GM21390 (cell line): ENCODE data around the gene COL24A1.
"Not testable (repeated sequence)": the region's sequence is repeated elsewhere in the genome, so short reads cannot be mapped to it uniquely, and the experiment has no call there.

ENCODE experiments used
- ATAC-seq: cut with Tn5 transposase; IDR thresholded peaks from one replicate; pipeline ENCODE4 v1.9.1; 2021; ENCODE audit not compliant: unreplicated experiment

Gene COL24A1

DNA sequence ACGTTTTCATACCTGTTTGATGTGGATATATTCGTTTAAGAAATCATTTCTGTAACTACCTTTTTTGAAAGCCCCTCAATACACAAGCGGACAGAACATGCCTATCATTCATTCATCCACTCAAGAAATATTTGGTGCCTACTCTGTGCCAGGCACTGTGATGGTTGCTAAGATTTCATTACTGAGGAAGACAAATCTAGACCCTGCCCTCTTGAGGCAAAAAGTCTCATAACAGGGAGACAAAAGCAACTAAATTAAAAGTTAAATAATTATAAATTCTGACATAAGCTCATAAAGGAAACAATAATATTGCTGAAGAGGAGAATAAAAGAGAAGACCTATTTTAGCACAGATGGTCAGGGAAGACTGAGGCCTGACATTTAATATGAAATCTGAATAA, 244.8 kb downstream of the COL24A1 start:
- no peak for ATAC-seq

DNA sequence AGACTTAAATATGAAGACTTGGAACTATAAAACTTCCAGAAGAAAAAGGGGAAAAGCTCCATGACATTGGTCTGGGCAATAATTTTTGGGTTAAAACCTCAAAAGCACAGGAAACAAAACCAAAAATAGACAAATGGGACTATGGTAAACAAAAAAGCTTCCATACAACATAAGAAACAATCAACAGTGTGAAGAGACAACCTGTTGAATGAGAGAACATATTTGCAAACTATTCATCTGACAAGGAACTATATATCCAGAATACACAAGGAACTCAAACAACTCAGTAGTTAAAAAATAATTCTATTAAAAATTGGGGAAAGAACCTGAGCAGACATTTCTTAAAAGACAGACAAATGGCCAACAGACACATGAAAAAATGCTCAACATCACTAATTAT, 255.7 kb downstream of the COL24A1 start:
- no peak for ATAC-seq

DNA sequence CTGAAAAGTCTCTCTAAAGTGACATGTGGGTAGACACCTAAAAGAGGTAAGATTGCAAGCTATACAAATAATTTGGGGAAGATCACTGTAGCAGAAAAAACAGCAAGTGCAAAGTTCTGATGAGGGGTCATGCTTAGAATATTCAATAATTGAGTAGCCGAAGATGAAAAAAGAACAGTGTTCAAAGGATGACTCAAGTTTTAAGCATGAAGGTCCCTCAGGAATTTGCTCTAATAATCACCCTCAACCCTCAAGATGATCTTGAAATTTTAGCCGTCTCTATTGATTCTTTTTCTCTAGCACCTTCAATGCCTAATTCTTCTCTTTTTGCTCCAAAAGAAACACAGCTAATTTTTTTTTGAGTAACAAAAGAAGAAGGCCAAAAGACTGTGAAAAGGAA, 257.7 kb downstream of the COL24A1 start:
- no peak for ATAC-seq

DNA sequence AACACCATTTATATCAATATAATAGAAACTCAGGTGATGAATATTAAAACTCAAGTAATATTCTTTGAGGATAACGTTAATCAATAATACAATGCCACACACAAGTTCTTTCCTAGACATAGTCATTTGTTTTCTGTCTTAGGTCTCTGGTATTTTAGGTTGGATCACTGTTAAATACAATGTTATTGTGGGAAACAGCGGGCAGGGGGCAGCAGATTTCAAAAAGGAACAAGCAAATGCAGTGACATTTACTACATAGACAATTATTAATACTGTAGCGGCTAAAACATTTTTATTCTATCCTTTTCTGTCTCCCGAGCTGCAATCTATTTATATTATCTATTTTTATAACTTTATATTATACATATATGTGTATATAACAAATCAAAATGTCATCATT, 261.9 kb downstream of the COL24A1 start:
- ATAC-seq: peak; percentile 70

DNA sequence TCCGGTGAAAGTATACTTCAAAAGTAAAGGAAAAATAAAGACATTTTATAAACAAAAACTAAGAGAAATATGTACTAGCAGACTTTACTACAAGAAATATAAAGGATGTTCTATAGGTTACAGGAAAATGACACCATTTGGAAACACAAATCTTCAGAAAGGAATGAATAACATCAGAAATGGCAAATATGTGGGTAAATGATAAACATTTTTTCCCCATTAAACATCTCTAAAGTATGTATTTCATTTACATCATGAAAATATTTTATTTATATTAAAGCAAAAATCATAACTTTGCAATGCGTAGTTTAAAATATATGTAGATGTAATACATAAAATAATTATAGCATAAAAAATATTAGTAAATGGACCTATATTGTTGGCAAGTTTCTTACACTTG, 264.2 kb downstream of the COL24A1 start:
- ATAC-seq: no peak

DNA sequence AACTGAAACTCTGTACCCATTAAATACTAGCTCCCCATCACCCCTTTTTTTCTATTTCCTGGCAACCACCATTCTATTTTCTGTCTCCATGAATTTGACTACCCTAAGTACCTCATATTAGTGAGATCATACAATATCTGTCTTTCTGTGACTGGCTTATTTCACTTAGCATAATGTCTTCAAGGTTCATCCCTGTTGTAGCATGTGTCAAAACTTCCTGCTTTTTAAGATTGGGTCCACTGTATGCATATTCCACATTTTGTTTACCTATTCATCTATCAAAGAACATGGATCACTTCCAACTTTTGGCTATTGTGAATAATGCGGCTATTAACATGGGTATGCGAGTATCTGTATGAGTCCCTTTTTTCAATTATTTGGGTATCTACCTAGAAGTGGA, 266.7 kb downstream of the COL24A1 start:
- ATAC-seq: no peak

DNA sequence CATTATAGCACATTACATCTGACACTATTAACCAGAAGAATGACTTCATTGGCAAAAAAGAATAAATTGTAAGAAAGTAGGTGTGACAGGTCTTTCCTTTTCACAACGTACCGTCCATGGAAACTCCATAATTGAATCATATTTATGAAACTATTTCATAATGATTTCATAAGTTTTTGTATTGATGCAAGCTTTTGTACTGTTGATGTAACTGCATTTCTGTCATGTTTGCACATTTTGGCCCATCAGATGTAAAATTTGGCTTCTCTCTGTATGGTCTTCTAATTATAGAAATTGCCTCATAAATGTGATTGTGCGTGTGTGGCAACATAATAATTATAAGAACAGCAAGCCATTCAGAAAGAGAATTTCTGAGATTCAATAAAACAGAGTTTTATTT, 267.7 kb downstream of the COL24A1 start:
- no peak for ATAC-seq

DNA sequence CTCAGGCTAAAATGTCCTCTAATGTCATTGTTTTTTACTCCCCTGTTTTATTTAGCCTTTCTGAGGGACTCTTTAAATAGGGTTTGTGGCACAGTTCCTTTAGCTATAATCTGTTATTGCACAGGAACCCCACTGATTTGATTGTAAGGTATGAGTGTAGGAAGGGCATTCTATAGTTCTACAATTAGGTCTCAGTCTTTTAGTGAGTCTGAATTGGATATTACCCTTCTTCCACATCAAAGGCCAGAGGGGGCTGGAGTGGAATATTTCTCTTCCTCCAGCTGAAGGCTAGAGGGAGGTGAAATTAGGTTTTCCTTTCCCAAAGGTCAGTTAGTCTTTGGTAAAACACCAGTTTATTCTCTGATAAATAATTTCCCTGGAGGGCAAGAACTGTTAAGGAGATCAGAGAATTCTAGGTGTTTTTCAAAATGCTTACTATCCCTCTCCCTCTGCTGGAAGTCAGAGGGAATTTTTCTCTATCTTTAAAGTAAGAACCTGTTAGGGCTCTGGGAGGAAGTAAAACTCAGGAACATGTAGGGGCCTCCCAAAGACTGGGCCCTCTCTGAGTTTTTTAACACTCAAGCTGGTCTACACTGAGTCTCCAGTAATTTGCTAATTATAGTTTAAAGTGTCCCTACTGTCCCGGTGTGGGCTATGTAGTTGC, 272.1 kb downstream of the COL24A1 start:
- ATAC-seq: no peak

DNA sequence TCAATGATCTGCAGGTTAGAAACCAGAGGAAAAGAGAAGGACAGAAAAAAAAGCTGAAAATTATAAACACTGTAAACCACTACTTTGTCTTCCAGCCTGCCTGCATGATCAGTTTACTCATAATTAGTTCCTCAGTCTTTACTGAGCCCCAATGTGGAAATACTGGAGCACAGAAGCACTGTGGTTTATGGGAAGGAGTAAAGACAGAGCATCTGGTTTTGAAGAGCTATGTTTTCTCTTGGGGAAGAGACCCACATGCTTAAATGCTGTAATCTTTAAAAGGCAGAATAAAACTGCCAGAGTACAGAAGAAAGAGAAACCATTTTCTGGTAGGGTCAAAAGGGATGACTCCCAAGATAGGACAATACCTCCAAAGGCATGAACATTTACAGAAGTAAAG, 289.4 kb downstream of the COL24A1 start:
- no peak for ATAC-seq

DNA sequence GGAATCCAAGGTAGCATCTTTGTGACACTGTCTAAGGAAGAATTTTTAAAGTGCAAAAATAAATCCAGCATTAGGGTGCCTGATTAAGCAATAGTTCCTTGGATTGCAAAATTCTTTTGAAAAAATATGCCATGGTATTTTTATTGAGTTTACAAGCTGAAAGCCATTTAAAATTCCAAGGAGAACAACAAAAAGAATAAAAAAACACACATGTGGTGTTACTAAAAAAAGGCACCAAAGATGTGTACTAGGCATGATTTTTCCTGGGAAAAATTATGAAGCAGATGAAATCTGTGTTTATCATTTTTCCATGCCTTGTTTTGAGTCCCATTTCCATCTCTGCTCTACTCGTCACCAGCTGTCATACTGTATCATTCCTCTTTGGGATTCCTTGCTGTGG, 291.4 kb downstream of the COL24A1 start:
- ATAC-seq: no peak

DNA sequence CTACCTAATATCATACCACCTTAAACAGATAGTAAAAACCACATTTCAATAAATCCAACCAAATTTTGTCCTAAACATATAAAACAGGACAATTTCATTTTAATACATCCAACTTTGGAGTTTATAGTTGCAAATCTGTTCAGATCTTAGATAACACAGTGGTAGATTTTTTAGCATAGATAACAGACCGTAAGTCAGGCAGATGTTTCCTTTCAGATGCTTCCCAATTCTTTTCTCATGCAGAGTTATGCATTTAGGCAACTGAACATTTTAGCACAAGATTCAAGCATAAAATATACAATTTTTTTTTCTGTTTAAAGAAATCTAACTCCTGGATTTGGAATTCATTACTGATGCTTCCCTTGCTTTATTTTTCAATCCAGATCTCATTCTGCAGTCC, 291.8 kb downstream of the COL24A1 start:
- ATAC-seq: no peak

DNA sequence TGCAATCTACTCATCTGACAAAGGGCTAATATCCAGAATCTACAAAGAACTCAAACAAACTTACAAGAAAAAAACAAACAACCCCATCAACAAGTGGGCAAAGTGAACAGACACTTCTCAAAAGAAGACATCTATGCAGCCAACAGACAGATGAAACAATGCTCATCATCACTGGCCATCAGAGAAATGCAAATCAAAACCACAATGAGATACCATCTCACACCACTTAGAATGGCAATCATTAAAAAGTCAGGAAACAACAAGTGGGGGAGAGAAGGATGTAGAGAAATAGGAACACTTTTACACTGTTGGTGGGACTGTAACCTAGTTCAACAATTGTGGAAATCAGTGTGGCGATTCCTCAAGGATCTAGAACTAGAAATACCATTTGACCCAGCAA, 292.9 kb downstream of the COL24A1 start:
- not testable (repeated sequence) for ATAC-seq

DNA sequence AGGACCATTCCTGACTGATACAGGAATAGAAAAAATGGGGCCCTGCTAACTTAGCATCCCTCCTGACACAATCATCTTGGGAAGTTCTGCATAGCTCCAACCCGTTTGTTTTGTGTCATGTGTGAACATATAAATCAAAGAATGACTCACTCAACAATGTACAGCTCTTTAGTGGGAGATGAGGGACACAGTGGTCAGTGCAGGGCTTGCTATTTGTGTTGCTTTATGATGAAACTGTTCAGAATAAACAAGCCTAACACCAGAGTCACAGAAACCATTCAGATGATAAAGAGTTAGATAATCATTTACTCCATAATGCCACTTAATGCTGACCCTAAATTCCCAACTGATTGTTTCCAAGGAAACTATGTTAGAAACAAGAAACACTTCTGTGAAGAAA, 294.1 kb downstream of the COL24A1 start:
- ATAC-seq: no peak

DNA sequence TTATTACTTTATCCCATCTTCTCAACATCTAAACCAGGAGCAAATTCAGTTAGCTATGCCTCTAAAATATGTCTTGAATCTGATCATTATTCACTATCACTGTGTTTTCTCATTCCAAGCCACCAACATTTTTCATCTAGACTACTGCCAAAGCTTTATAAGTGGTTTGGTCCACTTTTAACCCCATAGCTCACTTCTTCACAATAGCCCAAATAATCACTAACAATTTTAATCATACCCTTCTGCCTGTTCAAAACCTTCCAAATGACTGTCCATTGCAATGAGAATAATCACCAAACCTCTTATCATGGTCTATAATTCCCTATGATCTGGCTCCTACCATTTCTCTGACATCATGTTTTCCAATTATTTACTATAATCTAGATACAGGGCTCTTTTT, 298.6 kb downstream of the COL24A1 start:
- ATAC-seq: no peak

DNA sequence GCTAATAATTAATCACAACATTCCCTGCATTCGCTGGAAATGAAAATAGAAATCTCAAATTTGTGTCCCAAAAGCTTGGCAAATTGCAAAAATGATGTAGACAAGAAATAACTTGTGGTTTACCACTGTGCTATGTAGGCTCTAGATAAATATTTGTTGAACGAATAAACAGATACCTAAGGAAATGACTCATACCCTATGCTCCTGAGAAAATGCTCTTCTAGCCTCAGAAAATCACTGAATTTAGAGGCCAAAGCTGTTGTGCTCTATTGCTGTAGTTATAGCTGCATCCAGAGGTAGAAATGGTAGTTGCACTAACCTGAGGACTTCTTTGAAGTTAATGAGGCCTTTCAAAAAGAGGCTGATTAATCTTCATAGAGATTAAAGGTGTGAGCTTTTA, 306.3 kb downstream of the COL24A1 start:
- no peak for ATAC-seq

DNA sequence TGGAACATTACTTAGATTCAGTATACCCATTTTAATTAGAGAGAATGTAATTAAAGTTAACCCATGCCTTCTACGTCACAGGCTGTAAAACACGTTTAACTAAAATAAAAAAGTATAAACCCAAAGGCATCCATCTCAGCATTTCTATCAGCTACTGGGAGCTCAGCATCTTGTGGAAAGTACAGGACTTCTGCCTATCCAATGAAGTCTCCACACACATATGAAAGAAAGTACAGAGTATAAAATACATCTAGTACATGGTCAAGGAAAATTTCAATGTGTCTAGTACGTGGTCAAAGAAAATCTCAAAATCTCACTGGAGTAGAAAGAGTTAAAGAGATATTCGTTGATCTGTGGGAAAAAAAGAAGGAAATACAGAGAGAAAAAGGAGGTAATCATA, 306.9 kb downstream of the COL24A1 start:
- ATAC-seq: no peak

DNA sequence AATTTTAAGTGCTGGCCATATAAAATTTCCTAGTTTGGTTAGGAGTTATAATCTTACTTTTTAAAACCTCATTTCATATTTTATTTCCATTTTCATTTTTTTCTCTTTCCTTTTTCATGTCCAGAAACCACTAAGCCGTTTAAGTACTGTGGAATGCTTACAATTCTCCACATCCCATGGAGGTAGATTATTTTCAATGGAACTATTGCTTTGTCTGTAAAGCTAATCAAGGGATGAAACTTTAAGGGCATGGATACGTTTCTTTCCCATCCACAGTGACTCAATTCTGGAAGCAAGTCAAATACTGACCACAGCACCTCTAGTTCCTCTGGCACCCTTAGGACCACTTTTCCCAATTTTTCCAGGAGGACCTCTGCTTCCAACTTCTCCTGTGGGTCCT, 309.2 kb downstream of the COL24A1 start:
- no peak for ATAC-seq

DNA sequence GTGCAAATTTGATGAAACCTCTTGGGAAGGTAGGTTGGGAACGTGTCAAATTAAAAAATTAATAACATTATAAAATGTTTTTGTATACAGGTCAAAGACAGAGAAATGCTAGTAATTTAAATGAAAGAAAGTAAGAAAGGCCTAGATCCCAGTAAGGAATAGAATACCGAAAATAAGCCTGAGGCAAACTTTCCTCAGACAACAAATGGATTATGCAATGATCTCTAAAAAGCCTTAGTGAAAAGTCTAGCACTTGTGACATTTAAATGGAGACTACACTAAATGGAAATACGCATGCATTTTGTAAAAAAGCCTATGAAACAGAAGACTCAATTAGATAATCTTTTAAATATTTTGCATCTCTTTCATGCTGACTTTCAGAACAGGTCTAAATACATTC, 309.9 kb downstream of the COL24A1 start:
- no peak for ATAC-seq

DNA sequence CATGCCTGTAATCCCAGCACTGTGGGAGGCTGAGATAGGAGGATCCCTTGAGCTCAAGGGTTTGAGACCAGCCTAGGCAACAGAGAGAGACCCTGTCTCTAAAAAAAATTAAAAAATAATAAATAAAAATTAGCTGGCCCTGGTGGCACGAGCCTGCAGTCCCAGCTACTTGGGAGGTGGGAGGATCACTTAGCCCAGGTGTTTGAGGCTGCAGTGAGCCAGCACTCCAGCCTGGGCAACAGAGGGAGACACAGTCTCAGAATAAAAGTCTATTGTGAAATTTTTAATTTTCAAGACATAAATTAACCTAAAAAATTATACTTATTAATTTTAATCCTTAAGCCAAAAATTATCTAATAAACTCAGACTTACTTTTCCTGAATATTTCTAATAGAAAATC, 317.1 kb downstream of the COL24A1 start:
- no peak for ATAC-seq

DNA sequence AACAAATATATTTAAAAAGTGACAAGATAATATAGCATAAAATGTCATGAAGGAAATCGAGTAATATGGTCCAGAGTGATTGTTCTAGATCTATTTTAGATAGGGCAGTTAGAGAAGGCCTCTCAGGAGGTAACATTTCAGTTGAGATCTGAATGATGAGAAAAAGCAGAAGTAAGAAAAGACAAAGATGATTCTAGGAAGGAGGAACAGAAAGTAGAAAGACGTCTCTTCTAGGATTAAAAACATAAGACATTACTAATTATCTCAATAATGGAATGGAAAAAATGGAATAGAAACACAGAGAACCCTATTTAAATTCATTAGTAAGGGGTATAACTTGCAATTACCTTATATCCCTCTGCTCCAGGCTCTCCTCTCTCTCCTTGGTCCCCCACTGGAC, 318.3 kb downstream of the COL24A1 start:
- peak; percentile 94 for ATAC-seq

DNA sequence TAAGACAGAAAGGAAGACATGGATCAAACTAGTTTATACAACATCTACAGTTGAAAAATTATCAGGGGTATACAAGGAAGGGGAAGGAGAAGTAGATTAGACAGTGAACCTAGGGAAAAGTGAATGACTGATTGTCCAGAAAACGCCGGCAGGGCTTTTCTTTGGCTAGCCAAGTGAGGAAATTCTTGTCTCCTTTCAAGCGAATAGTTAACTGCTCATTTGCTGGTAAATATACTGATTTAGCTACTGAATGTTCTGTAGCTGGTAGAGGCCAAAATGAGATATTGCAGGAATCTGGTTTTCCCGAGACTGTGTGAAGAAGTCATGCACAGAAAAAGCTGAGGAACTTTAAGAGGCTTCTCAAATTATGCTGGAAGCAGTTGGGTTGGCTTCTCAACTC, 319.8 kb downstream of the COL24A1 start:
- no peak for ATAC-seq

DNA sequence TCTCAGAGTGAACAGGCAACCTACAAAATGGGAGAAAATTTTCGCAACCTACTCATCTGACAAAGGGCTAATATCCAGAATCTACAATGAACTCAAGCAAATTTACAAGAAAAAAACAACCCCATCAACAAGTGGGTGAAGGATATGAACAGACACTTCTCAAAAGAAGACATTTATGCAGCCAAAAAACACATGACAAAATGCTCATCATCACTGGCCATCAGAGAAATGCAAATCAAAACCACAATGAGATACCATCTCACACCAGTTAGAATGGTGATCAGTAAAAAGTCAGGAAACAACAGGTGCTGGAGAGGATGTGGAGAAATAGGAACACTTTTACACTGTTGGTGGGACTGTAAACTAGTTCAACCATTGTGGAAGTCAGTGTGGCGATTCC, 323.4 kb downstream of the COL24A1 start:
- ATAC-seq: not testable (repeated sequence)

DNA sequence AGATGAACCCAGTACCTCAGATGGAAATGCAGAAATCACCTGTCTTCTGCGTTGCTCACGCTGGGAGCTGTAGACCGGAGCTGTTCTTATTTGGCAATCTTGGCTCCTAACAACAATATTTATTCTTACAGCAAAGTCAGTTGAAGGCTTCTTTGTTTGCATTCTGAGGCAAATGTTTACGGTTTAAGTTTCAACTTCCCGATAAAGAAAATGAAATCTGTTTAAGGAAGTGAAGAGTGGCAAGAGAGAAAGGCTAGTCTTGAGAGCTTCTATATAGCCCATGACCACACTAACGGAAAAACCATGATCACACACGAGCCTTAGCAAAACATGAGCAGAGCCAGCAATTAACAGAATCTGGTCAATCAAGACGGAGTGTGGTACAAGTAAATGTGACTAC, 325.7 kb downstream of the COL24A1 start:
- ATAC-seq: no peak
